ENCODE measurements around the gene ATXN7L2.
"Not testable (repeated sequence)": the region's sequence is repeated elsewhere in the genome, so short reads cannot be mapped to it uniquely, and the experiment has no call there.

The ATXN7L2 gene

GRCh38 chr1:109483672-109484518, at the start of gene ATXN7L2:
Gene ATXN7L2, plus strand, starts transcription at chr1:109483905. Its CDS starts 49 bp downstream, at chr1:109483954.
- DNase-seq (ENCODE audit: low read depth) = peak; percentile 82

- no peak for DNase-seq (ENCODE audit: low read depth)
Measured at GRCh38 chr1:109434484-109434883, 49.2 kb upstream of the ATXN7L2 start.

- peak; percentile 69 for DNase-seq (ENCODE audit: low read depth)
Measured at GRCh38 chr1:109438798-109439297, 44.9 kb upstream of the ATXN7L2 start.

GRCh38 chr1:109441069-109441468, 42.6 kb upstream of the ATXN7L2 start:
- peak; percentile 63 for DNase-seq (ENCODE audit: low read depth)

GRCh38 chr1:109443476-109443875, 40.2 kb upstream of the ATXN7L2 start:
- DNase-seq (ENCODE audit: low read depth) = no peak

DNA sequence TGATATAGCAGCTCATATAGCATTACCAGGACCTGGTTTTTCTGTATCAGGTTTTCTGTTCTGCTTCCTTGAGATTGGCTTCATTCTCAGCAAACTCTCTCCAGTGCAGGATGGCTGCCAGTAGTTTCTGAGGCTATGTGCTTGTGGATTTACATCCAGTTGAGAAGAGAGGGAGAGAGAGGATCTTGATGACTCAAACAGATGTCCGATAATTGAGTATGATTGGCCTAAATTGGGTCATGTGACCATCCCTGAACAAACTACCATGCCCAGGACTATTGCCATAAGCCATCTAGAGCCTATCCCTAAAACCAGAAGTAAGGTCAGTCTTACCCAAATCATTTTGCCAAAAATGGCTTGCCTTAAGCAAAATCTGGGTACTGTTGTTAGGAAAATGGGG, 39.4 kb upstream of the ATXN7L2 start:
- no peak for DNase-seq (ENCODE audit: low read depth)

GRCh38 chr1:109445949-109446695, 37.6 kb upstream of the ATXN7L2 start:
- DNase-seq (ENCODE audit: low read depth) = peak; percentile 83

- no peak for DNase-seq (ENCODE audit: low read depth)
Measured at GRCh38 chr1:109447524-109447923, 36.2 kb upstream of the ATXN7L2 start.

DNA sequence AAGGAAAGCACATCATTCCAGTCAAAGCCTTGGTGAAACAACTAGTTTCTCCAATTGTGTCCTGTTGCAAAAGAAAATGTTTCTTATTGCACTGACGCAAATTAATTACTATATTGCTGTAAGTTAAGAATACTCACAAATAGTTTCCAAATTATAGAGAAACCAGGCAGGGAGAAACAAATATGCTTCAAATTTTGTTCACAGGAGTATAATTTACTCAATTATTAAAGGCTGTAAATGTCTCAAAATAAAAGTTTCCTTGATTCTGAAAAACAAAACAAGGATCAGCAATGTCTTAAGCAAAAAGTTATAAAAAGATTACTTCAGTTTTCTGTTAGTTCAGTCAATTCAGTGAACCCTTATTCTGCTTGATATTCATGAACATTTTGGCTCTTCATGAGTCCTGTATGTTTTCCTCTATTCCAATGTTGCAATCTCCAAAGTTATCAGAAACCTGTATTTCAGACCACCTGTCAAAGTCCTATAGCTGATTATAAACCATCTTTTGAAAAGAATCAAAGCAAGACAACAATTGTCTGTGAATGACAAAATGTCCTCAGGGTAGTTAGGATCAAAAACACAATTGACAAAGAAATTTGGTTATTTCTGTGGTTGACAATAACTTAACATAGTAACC, 29.1 kb upstream of the ATXN7L2 start:
- no peak for DNase-seq (ENCODE audit: low read depth)

GRCh38 chr1:109457819-109458218, 25.9 kb upstream of the ATXN7L2 start:
- DNase-seq (ENCODE audit: low read depth) = no peak

- DNase-seq (ENCODE audit: low read depth) = no peak
Measured at GRCh38 chr1:109466125-109466451, 17.6 kb upstream of the ATXN7L2 start.

- DNase-seq (ENCODE audit: low read depth) = no peak
Measured at GRCh38 chr1:109466452-109467300, 17.0 kb upstream of the ATXN7L2 start, which contains the start of gene SYPL2. Gene SYPL2, plus strand, starts transcription at chr1:109466546. Its CDS starts 298 bp downstream, at chr1:109466844.

GRCh38 chr1:109467301-109467777, 16.4 kb upstream of the ATXN7L2 start:
- no peak for DNase-seq (ENCODE audit: low read depth)

DNA sequence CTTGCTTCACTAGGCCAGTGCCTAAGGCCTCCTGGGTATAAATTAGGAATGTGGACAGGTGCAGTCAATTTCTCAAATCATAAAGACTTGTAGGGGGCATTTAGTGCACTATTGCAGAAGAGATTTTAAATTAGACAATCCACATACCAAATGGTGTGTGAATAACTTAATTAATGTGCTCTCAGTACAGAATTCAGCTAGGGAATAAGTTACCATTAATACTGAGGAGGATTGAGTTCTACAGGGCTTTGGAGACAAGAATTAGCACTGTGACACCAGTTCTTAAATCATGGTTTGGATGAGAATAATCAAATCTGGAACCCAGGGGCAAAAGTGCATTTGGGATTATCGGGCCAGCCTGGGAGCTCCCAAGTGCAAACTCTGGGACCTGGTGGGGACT, 15.6 kb upstream of the ATXN7L2 start:
- no peak for DNase-seq (ENCODE audit: low read depth)

GRCh38 chr1:109468903-109469302, 14.8 kb upstream of the ATXN7L2 start:
- DNase-seq (ENCODE audit: low read depth) = no peak

GRCh38 chr1:109470245-109470644, 13.5 kb upstream of the ATXN7L2 start:
- no peak for DNase-seq (ENCODE audit: low read depth)

- DNase-seq (ENCODE audit: low read depth) = no peak
Measured at GRCh38 chr1:109472779-109473178, 10.9 kb upstream of the ATXN7L2 start.

DNA sequence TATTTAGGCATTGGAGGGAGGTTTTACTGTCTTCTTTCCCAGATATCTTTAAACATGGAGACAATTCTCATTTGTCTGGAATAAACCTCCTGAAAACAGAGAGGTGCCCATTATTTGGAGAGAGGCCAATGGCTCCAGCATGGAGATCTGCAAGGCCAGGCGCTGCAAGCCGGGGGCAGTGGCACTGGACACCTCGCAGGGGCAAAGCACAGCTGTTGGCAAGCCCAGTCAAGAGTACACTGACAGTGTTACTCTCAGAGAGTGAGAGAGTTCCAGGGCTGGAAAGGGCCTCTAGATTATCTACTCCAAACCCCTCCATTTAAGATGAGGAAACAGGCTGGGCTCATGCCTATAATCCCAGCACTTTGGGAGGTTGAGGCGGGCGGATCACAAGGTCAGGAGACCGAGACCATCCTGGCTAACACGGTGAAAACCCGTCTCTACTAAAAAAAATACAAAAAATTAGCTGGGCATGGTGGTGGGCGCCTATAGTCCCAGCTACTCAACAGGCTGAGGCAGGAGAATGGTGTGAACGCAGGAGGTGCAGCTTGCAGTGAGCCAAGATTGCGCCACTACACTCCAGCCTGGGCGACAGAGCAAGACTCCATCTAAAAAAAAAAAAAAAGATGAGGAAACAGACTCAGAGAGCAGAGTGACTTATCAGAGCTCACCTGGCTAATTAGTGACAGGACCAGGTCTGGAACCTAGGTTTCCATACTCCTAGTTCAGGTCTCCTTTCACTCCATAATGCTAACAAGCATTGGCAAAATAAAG, 10.2 kb upstream of the ATXN7L2 start:
- not testable (repeated sequence) for DNase-seq (ENCODE audit: low read depth)

GRCh38 chr1:109474697-109475096, 9.0 kb upstream of the ATXN7L2 start:
- DNase-seq (ENCODE audit: low read depth) = no peak

DNA sequence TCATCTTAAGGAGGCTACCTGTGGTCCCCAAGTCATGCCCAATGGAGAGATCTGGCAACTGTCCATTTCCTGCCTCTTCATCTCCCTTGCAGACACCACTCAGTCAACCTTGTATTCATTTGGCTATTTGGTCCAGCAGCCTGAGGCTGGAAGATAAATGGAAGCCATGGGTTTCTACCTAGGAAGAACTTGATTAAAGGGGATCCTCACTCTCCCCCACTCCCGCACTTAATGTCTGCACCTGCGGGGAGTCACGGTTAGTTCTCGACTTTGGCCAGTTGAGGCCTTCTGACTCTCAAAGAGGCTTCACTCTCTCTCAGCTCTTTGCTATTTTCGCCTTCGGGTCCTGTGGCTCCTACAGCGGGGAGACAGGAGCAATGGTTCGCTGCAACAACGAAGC, 8.4 kb upstream of the ATXN7L2 start:
- DNase-seq (ENCODE audit: low read depth) = no peak

GRCh38 chr1:109476825-109477224, 6.9 kb upstream of the ATXN7L2 start:
- no peak for DNase-seq (ENCODE audit: low read depth)
